GM20431 (cell line): ENCODE measurements around the gene TMEM187.
"Not testable (repeated sequence)": the region's sequence is repeated elsewhere in the genome, so short reads cannot be mapped to it uniquely, and the experiment has no call there.

Source experiments
- in situ Hi-C: fragments of 300-500 bp; cut with MseI, MboI; formaldehyde crosslinking; loops from one replicate; pipeline ENCODE4 v1.15.0; 2020; ENCODE audit warnings: low sequenced_read_pairs; ENCODE audit not compliant: unreplicated experiment

The TMEM187 gene

GRCh38 chrX:153969125-153969903 is 3.2 kb upstream of the TMEM187 start:
- in situ Hi-C loops = no loop called here

DNA sequence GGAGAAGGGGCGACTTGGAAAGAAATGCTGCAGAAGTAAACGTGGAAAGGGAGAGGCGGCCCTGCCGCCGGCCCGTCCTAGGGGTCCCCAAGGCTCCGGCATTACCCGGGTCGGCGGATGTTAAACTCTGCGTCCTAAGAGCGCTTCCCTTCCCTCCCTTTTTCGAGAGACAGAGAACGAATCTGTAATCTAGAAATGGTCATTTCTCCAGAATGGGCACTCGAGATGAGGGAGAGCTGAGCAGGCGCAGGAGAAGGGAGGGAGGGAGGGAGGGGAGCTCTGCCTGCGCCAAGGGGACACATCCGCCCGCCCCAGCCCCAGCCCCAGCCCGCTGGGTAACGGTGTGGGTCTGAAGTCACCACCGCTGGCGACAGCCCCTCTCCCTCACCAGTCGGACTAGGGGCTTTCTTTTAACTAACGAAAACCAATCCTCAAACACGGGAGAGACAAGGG is 2.6 kb upstream of the TMEM187 start:
- in situ Hi-C loops = no loop called here

DNA sequence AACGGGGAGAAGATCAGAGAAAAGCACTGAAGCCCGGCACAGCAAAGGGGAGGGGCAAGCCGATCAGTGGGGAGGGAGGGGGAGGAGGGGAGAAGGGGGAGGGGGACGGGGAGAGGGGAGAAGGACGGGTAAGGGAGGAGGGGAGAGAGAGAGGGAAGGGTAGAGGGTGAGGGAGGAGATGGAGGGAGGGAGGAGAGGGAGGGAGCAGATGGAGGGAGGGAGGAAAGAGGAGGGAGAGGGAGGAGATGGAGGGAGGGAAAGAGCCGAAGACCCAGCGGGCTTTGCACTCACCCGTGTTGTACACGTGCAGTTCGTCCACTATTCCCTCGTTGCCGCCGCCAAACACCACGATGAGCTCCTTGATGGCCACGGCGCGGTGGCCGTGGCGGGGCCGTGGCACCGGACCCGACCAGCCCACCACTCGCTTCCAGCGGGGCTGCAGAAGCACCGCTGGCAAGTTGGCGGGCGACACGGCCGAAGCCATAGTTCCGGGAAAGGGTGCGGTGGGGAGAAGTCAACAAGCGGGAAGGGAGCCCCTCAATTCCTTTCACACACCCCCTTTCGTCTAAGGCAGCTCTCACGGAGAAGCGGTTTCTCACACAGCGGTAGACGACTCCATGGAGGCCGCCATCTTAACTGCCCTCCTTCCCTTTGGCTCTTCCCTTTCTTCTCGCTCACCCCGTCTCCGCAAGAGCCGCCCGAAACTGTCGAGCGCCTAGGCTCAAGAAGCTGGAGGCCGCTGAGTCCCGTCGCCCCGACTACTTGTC is 2.0 kb upstream of the TMEM187 start:
- in situ Hi-C loops = no loop called here

- in situ Hi-C loops = no loop called here
These were observed 1.5 kb upstream of the TMEM187 start for GRCh38 chrX:153971124-153971449.

DNA sequence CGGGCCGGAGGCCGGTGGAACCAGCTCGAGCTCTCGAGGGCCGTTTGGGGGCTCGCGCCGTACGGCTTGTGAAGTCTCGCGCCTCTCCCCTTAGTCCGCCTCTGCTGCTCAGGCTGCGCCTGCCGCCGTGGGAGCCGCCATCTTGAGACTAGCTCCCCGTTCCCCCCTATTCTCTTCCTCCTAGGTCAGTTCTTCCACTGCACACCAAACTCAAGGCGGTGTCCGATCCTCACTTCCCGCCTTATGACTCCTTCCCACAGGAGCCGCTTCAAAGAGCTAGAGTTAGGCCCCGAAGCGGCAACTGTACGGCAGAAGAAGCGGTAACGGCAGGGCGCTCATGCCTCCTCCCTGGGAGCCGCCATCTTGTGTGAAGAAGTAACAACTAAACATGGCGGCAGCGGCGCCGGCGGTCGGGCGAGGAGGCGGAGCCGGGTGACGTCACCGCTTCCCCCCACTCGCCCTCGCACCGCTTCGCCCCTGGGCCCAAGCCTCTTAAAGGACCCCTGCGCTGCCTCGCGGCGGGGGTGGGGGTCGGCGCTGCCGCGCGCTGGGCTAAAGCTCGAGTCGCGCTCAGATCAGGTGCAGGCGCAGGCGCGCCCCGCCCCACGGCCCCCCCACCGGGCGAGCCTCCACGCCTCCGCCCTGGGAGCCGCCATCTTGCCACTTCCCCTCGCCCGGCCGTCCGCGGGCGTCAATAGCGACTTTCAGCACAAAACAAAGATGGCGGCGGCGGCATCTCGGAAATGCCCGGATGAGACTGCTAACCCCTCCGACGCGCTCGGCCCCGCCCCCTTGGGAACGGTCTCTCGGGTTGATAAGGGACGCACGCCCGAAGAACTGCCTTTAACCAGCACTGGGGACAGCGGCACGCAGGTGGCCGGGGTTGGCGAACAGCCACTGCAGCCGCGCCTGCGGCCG is 845 bp upstream of the TMEM187 start, which contains the start of gene HCFC1:
Gene HCFC1, minus strand, starts transcription at position 369 of the 918 bp plus-strand sequence. CDS start 978 bp downstream, outside the sequence.
- in situ Hi-C loops = no loop called here

DNA sequence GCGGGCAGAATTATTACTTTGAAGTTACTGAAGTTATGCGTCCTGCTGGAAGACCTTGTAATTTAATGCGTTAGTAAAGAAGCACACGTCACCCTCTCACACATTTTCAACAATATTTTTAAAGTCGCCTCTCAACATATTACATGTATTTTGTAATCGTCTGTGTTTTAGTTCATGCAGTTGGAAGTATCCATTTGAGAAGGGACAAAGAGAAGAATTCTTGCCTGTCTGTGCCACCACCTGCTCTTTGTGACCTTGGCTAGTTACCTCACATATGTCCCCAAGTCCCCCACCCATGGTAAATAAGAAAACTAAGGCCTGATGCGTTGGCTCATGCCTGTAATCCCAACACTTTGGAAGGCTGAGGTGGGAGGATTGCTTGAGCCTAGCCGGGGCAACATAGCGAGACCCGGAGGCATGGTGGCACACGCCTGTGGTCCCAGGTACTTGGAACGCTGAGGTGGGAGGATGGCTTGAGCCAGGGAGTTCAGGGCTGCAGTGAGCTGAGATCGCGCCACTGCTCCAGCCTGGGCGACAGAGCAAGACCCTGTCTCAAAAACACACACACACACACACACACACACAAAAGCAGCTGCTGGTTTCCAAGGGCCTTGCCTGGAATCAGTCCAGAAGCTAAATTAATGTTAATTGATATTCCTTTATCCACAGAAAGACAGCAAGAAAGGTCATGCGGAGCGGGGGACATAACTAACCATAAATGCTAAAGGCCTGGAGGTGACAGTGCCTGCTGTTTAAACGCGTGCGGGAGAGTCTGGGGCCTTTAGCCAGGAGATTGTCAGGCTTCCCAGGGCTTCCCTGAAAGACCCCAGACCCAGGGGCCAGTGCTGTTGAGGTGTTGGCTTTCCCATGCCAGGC is 811 bp downstream of the TMEM187 start:
- in situ Hi-C loops = no loop called here

- in situ Hi-C loops = no loop called here
These were observed 1.6 kb downstream of the TMEM187 start for GRCh38 chrX:153974003-153974725.

DNA sequence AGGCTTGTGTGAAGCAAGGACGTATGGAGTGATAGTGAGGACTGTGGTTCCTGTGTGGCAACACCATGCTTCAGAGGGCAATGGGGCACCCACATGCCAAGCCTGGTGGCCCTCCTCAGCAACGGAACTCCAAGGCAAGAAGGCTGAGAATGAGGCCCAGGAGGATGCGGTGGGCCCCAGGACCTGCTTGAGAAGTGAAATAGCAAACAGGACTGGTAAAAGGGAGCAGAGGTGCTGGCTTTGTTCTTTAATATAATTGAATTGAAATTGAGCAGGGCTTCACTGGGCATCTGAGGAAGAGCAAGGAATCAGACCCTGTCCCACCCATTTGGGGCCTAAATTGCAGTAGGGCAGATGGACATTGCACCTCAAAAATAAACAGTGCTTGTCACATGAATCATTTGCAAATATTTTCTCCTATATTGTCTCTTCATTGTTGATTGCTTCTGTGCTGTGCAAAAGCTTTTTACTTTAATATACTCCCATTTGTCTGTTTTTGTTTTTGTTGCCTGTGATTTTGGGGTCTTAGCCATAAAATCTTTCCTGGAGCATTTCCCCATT is 2.3 kb downstream of the TMEM187 start:
- in situ Hi-C loops = no loop called here

GRCh38 chrX:153980394-153980793 is 7.8 kb downstream of the TMEM187 start:
- in situ Hi-C loops = not testable (repeated sequence)

- in situ Hi-C loops = no loop called here
These were observed 8.7 kb downstream of the TMEM187 start for GRCh38 chrX:153981231-153981630.

- in situ Hi-C loops = no loop called here
These were observed 9.4 kb downstream of the TMEM187 start for GRCh38 chrX:153981771-153982533.

- in situ Hi-C loops = no loop called here
These were observed 10.8 kb downstream of the TMEM187 start for GRCh38 chrX:153983321-153983801.

- in situ Hi-C loops = no loop called here
These were observed 12.0 kb downstream of the TMEM187 start for GRCh38 chrX:153984351-153985178.

DNA sequence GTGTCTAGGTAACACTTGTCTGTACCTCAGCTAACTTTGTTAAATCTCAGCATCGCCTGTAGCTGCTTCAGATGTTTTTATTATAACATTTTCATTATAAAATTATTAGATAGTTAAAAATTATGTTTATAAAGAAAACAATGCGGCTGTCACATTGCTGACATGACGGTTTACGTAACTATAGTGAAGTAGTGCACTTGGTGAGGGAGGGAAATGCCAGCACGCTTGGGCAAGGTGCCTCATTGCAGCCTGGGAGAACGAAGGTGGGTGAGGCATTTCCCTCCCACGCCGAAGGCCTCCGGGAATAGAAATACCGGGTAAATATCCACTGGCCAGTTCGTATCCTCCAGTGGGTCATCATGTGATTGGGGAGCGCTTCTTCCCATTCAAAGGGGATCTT is 15.9 kb downstream of the TMEM187 start:
- in situ Hi-C loops = no loop called here

- in situ Hi-C loops = no loop called here
These were observed 17.6 kb downstream of the TMEM187 start for GRCh38 chrX:153989973-153990655.

DNA sequence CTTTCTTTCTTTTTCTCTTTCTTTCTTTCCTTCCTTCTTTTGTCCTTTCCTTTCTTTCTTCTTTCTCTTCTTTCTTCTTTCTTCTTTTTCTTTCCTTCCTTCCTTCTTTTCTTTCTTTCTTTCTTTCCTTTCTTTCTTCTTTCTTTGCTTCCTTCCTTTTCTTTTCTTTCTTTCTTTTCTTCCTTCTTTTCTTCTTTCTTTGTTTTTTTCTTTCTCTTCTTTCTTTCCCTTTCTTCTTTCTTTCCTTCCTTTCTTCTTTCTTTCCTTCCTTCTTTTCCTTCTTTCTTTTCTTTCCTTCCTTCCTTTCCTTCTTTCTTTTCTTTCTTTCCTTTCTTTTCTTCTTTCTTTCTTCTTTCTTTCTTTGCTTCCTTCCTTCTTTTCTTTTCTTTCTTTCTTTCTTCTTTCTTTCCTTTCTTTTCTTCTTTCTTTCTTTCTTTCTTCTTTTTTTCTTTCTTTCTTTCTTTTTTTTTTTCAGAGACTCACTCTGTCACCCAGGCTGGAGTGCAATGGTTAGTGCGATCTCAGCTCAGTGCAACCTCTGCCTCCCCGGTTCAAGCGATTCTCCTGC is 18.5 kb downstream of the TMEM187 start:
- in situ Hi-C loops = no loop called here
